Stimulated activated CD8-positive, alpha-beta memory T cell treated with anti-CD3 and anti-CD28 coated beads, Interleukin-15, amount 100 ng/mL, for 4 hours (primary cell): ENCODE results near the gene AP1S3.
A peak's percentile ranks its signal among the peaks of the same experiment; 100 is the strongest.

Source experiments
- DNase-seq, 2 donors: peaks; one replicate each; pipeline ENCODE4 v3.0.0-alpha.2; 2020; ENCODE audit warnings: low read depth in 2 of 2

The AP1S3 gene

GRCh38 chr2:223760838-223761502 is 76.4 kb downstream of the AP1S3 start:
- peak; percentile 27 to 34 for DNase-seq

DNA sequence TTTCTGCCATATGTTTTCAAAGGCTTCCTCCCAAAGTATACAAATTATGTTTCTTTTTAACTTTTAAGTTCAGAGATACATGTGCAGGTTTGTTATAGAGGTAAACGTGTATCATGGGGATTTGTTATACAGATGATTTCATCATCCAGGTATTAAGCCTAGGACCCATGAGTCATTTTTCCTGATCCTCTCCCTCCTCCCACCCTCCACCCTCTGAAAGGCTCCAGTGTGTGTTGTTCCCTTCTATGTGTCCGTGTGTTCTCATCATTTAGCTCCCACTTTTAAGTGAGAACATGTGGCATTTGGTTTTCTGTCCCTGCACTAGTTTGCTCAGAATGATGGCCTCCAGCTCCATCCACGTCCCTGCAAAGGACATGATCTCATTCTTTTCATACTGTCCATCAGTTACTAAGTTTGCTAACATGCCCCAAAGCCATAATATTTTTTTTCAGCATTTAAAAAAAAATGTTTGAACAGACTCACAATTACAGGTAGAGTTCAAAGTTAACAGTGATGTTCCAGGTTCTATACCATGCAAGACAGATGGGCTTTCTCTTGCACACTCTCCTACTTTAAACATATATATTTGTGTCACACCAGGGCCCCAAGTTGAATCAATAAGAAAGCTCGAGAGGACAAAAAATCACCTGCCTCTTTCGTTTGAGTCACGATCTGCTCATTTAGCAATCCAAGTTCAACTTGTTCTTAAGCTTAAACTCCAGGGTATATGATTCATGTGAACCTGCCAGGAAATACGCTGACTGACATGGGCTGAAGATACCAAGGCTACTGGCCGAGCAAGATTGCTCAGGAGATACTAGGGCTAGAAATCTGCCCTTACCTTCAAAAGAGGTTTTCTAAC is 77.6 kb downstream of the AP1S3 start:
- DNase-seq: no peak

GRCh38 chr2:223758131-223758840 is 79.1 kb downstream of the AP1S3 start:
- DNase-seq: no peak

DNA sequence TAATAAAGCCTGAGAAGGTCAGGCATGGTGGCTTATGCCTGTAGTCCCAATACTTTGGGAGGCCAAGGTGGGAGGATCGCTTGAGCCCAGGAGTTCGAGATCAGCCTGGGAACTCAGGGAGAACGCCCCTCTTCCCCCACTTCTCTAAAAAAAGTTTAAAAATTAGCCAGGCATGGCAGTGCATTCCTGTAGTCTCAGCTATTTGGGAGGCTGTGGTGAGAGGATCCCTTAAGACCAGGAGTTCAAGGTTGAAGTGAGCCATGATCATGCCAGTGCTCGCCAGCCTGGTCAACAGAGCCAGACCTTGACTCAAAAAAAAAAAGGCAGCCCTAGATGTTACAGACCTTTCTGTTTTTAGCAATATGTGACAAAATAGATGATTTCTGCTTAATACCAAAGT is 83.4 kb downstream of the AP1S3 start:
- no peak for DNase-seq

DNA sequence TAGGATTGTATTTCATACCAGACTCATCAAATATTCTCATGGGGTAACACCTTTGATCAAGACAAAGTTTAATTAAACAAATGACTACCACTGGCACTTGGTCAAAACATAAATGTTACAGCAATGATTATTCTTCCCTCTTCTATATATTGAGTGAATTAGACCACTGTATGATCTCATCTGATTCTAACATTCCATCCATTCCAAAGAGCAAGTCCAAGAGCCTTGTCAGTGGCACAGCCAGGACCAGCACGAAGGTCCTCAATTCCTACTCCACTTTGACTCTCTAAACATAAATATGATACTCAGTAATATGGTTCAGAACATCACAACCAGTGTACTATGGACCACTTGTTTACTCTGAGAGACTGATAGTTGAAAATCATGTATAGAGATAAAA is 86.4 kb downstream of the AP1S3 start:
- no peak for DNase-seq

GRCh38 chr2:223747392-223748042 is 89.9 kb downstream of the AP1S3 start:
- DNase-seq: no peak

GRCh38 chr2:223746611-223747010 is 90.8 kb downstream of the AP1S3 start:
- DNase-seq: no peak

DNA sequence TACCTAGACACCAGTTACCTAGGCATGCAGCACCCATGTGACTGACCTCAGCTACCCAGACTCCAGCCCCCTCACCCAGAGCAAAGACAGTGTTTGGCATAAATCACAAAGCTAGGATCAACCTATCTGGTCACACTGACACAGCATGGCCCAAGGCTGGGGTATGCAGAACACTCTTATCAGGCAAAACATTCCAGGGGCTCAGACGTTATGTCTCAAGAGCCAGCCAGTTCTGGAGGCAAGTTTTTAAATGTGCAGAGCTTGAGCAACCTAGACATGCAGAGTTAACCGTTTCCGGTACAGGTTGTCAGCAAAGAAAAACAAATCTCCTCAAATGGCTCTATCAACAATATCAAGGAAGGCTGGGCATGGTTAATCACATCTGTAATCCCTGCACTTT is 92.8 kb downstream of the AP1S3 start:
- no peak for DNase-seq

- no peak for DNase-seq
Observed at GRCh38 chr2:223740679-223741078, 96.7 kb downstream of the AP1S3 start.

GRCh38 chr2:223737207-223737606 is 100.2 kb downstream of the AP1S3 start:
- DNase-seq: no peak

DNA sequence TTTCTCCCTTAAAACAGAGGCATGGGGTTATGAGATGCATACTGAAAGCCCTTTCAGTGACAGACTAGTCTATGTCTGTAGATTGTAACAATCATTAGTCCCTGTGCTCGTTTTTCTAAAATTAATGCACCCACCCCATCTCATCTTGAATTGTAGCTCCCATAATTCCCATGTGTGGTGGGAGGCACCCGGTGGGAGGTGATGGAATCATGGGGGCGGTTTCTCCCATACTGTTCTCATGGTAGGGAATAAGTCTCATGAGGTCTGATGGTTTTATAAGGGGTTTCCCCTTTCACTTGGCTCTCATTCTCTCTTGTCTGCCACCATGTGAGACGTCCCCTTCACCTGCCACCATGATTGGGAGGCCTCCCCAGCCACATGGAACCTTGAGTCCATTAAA is 100.9 kb downstream of the AP1S3 start:
- DNase-seq: no peak

DNA sequence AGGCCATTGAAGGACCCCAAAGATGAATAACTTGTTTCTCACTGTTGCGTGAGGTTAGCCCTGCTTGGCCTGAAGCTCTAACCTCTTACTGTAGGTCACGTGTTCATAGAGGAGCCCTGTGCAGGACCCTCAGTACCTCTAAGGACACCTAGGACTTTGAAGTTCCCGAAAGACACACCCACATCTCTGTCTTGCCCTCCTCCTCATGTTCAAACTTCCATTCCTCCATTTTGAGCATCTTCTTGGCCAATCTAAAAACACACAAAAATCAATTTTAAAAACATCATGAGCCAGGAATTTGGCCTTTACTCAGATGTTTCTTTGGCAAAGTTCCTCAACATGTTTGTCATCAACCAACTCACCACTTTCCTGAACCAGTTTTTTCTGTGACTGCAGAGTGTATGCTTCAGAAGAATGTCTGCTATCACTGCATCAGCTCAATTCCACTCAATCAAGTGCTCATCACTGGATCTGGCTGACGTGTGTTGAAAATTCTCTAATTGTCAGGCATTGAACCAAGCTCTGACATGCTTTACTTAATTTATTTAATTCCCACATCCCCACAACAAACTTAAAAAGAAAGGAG is 101.6 kb downstream of the AP1S3 start:
- DNase-seq: no peak

- DNase-seq: no peak
Observed at GRCh38 chr2:223735035-223735640, 102.2 kb downstream of the AP1S3 start.

DNA sequence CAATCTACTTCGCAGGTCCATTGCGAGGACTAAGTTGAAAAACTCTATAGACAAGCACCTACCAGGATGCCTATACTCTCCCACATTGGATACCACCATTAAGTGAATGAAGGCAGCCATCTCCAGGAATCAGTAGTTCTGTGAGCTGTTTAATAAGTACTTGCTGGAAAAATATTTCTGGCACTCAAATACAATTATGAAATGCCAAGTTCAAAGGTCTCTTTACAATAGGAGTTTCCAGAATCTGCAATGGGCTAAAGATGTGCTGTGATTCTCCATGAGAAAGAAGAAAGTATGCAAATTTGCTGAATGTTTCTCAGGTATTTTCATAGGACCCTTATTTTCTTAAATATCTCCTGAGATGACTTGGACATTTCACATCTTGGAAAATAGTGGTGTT is 103.0 kb downstream of the AP1S3 start:
- no peak for DNase-seq

DNA sequence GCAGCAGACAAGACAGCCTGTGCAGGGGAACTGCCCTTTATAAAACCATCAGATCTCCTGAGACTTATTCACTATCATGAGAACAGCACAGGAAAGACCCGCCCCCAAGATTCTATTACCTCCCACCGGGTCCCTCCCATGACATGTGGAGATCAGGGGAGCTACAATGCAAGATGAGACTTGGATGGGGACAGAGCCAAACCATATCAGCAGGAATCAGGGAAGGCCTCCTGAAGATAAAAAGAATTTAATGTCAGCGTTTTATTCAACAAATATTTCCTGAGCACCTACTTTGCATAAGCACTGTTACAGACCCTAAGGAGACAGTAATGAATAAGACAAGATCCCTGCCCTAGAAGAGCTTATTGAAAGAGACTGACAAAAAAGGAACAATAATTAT is 105.0 kb downstream of the AP1S3 start:
- no peak for DNase-seq

DNA sequence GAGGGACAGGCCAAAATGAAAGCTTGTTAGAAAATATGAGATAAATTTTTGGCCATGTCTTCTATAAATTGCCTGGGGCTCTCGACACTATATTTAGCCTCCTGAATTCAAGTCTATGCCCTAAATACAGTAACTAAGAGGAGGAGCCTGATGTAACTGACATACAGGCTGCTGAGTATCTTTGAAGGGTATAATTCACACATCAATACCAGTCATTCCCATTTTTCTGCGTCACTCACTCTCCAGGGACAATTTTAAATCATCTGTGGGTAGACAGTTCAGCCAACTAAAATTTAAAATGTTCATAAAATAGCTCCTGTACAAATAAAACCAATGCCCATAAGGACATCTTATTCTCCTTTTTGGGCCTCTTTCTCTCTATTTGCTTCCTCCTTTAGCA is 105.9 kb downstream of the AP1S3 start:
- no peak for DNase-seq

- no peak for DNase-seq
Observed at GRCh38 chr2:223729781-223730180, 107.6 kb downstream of the AP1S3 start.

GRCh38 chr2:223727562-223727961 is 109.8 kb downstream of the AP1S3 start:
- peak in 1 of 2 donors; percentile 8 for DNase-seq

DNA sequence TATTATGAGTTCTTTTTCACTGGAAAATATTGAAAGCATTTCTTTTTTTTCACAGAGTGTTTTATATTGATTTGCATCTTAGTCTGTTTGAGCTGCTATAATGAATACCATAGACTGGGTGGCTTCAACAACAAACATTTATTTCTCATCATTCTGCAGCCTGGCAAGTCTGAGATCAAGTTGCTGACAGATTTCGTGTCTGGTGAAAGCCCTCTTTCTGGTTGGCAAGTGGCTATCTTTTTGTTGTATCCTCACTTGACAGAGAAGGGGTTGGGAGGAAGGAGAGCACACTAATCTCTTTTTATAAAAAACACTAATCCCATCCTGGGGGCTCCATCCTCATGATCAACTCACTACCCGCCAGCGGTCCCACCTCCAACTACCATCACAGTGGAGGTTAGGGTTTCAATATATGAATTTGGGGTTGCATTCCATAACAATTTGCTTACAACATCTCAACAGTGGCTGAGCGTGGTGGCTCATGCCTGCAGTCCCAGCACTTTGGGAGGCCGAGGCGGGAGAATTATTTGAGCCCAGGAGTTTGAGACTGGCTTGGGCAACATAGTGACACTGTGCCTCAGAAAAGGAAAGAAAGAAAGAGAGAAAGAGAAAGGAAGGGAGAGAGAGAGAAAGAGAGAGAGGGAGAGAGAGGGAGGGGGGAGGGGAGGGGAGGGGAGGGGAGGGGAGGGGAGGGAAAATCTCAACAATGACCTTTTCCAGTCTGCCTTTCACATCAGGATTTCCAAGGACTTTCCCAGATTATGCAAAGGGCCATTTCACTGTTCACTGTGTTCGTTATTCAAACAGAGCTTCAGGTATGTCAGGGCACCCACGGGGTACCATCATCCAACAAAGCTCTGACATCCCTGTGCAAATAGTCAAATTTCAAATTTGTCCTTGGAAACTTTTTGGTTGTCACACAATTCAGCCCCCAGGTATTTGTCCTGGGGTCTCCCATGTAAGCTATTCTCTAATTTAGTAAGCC is 111.1 kb downstream of the AP1S3 start:
- DNase-seq: no peak

GRCh38 chr2:223725494-223725893 is 111.9 kb downstream of the AP1S3 start:
- DNase-seq: no peak
